ENCODE results near the gene MGAT5. TPM values are rescaled to one million over a fixed set of nuclear protein-coding genes. Genes with fewer than 3 reads are reported as not detected.

MGAT5 gene
- total RNA-seq, 6 experiments from 2014 or later: 4.5 to 16.0 (median 10.0) TPM

DNA sequence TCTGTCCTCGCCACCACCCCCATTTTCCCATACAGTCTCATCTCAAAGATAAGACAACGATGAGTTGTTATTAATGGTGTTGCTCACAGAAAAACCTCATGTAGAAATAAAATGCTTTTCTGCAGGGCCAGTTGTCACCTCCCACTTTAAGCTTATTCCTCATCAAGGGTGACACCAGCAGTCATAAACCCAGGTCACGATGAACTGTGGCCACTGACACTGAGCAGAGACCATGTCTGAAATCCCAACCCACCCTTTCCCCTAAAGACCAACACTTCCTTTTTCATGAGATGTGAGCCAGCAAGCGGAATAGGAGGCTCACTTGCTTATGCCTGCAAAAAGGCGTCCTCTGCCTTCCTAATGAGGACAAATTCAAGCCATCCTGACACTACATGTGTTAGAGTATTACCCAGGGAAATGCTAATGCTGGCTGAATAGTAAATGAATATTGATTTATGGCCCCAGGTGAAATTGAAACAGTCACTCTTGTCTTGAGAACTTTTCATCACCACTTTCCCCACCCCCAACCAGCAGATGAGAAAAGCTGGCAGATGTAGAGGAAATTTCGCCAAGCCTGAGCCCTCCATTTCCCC is 228.4 kb downstream of the MGAT5 start:
- H3K9me3 ChIP-seq: no peaks in the 10 kb centered on the region
- peak in 1 of 3 donors; percentile 3 for DNase-seq
- intact Hi-C loops (cut with DNase I): no loop called here
- ATAC-seq: no peak
- H3K27me3 ChIP-seq: no peaks in the 10 kb centered on the region
- H3K4me3 ChIP-seq: no peak overlapping the region
- no peak overlapping the region for H3K27ac ChIP-seq
- 69% methylated on average over 6 of the region's 6 CpGs for WGBS (ENCODE audit: insufficient coverage, low coverage, low lambda C conversion rate, missing lambda C conversion rate)
- no peak for TF ChIP-seq POLR2A (IDR thresholded peaks at IDR 0.05)
- TF ChIP-seq, protein P1, sequence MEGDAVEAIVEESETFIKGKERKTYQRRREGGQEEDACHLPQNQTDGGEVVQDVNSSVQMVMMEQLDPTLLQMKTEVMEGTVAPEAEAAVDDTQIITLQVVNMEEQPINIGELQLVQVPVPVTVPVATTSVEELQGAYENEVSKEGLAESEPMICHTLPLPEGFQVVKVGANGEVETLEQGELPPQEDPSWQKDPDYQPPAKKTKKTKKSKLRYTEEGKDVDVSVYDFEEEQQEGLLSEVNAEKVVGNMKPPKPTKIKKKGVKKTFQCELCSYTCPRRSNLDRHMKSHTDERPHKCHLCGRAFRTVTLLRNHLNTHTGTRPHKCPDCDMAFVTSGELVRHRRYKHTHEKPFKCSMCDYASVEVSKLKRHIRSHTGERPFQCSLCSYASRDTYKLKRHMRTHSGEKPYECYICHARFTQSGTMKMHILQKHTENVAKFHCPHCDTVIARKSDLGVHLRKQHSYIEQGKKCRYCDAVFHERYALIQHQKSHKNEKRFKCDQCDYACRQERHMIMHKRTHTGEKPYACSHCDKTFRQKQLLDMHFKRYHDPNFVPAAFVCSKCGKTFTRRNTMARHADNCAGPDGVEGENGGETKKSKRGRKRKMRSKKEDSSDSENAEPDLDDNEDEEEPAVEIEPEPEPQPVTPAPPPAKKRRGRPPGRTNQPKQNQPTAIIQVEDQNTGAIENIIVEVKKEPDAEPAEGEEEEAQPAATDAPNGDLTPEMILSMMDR (IDR thresholded peaks at IDR 0.05): no peak
- H3K4me1 ChIP-seq: no peaks in the 10 kb centered on the region
- no peaks in the 10 kb centered on the region for H3K36me3 ChIP-seq

DNA sequence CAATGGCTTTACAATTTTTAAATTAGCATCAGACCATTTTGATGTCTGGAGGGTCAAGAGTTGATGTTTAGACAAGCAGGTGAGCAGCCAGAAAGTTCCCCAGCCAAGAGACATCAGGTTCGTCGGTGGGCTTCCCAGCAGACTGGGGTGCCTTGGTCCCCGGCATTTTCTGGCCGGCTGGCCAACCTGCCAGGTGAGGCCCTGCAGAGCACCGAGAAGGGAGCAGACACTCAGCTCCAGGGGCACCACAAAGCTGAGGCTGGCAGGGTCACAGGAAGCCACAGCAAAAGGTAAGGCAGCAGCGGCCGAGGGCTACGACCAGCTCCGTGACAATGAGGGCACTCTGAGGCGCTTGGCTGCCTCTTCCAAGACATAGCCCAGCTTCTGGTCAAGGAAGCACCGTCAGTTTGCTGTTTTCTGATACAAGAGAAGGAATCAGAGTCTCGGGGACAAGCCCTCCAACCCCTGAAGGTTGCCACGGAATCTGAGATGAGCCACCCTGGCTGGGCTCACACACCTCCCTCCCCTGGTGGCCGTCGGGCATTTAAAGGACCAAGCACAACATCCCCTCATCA is 229.0 kb downstream of the MGAT5 start:
- H3K36me3 ChIP-seq: no peaks in the 10 kb centered on the region
- 70% methylated on average over 5 of the region's 15 CpGs for WGBS (ENCODE audit: insufficient coverage, low coverage, low lambda C conversion rate, missing lambda C conversion rate)
- intact Hi-C loops (cut with DNase I): no loop called here
- ATAC-seq (no peak), DNase-seq (peak in 1 of 3 donors; percentile 22)
- H3K4me3 ChIP-seq: no peak overlapping the region
- H3K9me3 ChIP-seq: no peaks in the 10 kb centered on the region
- no peak overlapping the region for H3K27ac ChIP-seq
- TF ChIP-seq POLR2A (IDR thresholded peaks at IDR 0.05): no peak
- TF ChIP-seq, protein P1 (IDR thresholded peaks at IDR 0.05): no peak
- H3K27me3 ChIP-seq: no peaks in the 10 kb centered on the region
- H3K4me1 ChIP-seq: no peaks in the 10 kb centered on the region

DNA sequence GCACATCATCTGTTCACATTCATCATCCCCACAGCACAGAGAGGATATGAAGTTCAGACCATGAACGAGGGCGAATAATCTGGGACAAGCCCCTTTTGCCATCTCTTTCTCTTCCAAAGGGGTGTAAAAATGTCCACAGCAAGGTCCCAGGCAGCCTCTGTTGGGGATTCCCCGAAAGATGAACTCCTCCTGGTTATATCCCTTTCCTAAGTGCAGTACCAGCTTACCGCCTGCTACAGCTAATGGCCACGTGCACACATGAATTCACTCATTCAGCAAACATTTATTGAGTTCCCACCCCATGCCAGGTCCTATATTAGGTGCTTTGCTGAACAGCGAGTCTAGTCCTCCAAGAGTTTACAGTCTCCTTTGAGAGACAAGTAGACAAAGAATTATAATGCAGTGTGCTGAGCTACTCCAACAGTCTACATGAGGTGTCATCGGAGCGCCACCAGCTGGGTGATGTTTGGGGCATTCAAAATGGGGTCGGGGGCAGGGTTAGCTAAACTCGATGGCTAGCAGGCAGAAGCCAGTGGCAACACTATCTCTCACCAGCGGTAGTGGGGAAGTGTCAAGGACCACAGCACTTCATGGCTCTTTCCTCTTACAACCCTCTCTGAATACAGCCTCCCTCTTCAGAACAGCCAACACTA is 236.0 kb downstream of the MGAT5 start:
- WGBS (ENCODE audit: insufficient coverage, low coverage, low lambda C conversion rate, missing lambda C conversion rate): 67% methylated on average over 9 of the region's 11 CpGs
- TF ChIP-seq, protein P1 (IDR thresholded peaks at IDR 0.05): no peak
- TF ChIP-seq POLR2A (IDR thresholded peaks at IDR 0.05): no peak
- intact Hi-C loops (cut with DNase I): no loop called here
- Histone ChIP-seq H3K27me3 (peaks cover 0 to 5% of the 10 kb centered on the region in 2 donors), H3K4me3 (no peak overlapping the region), H3K4me1 (no peaks in the 10 kb centered on the region), H3K27ac (no peak overlapping the region), H3K36me3 (no peaks in the 10 kb centered on the region), H3K9me3 (no peaks in the 10 kb centered on the region)
- DNase-seq (peak in 1 of 3 donors; percentile 2), ATAC-seq (no peak)

DNA sequence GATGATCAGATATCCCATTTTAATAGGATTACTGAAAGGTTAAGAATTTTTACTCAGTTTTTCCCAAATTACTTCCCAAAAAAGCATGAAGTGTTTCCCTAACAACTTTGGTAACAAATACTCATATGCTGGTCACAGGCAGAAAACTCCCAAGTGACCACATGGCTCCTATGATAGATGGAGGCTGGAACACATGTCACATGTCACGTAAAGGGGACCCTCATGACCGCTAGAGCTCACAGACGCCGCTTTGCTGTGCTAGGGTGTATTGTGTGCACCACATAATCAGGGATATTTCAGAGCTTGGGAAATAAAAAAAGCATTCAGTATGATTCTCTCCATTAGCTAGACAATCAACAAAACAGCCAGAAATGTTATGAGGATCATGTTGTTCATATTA is 236.7 kb downstream of the MGAT5 start:
- intact Hi-C loops (cut with DNase I): no loop called here

More for the DNA sequence above, 236.7 kb downstream of the MGAT5 start:
- 61% methylated on average over 4 of the region's 4 CpGs for WGBS (ENCODE audit: insufficient coverage, low coverage, low lambda C conversion rate, missing lambda C conversion rate)
- Histone ChIP-seq H3K27ac (no peak overlapping the region), H3K4me1 (no peaks in the 10 kb centered on the region), H3K4me3 (no peak overlapping the region), H3K36me3 (no peaks in the 10 kb centered on the region), H3K27me3 (peaks cover 0 to 5% of the 10 kb centered on the region in 2 donors), H3K9me3 (no peaks in the 10 kb centered on the region)
- no peak for ATAC-seq
- TF ChIP-seq POLR2A (IDR thresholded peaks at IDR 0.05): no peak
- TF ChIP-seq, protein P1 (IDR thresholded peaks at IDR 0.05): no peak
- DNase-seq: no peak
